HG03439 (cell line): ENCODE measurements around the gene LDHAL6B.

Experiments used
- ATAC-seq: cut with Tn5 transposase; IDR thresholded peaks from one replicate; pipeline ENCODE4 v1.9.1; 2021; ENCODE audit warnings: mild to moderate bottlenecking, moderate library complexity; ENCODE audit not compliant: unreplicated experiment

LDHAL6B gene

GRCh38 chr15:59249816-59250215 is 43.2 kb downstream of the LDHAL6B start:
- ATAC-seq: no peak

- ATAC-seq: no peak
Observed at GRCh38 chr15:59250249-59250648, 43.6 kb downstream of the LDHAL6B start.

GRCh38 chr15:59251001-59251845 is 44.6 kb downstream of the LDHAL6B start:
- ATAC-seq: peak; percentile 43

DNA sequence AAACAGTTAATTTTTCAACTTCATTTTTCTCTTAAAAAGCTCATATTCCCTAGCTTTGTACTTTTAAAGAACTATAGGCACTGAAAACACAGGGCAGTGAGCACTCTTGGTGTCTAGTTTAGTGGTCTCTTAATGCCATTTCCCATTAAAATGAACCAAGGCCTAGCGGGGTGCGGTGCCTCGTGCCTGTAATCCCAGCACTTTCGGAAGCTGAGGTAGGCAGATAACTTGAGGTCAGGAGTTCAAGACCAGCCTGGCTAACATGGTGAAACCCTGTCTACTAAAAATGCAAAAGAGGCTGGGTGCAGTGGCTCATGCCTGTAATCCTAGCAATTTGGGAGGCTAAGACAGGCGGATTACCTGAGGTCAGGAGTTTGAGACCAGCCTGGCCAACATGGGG is 45.5 kb downstream of the LDHAL6B start:
- ATAC-seq: no peak

GRCh38 chr15:59255680-59256336 is 49.2 kb downstream of the LDHAL6B start:
- no peak for ATAC-seq

- ATAC-seq: no peak
Observed at GRCh38 chr15:59256482-59256881, 49.8 kb downstream of the LDHAL6B start.

GRCh38 chr15:59257140-59257539 is 50.5 kb downstream of the LDHAL6B start:
- ATAC-seq: no peak
